ENCODE measurements around the gene MINDY4.

GRCh38 chr7:30843741-30844482, 72.7 kb downstream of the MINDY4 start:
- TF ChIP-seq BACH1 (IDR thresholded peaks at IDR 0.05; ENCODE audit: borderline replicate concordance) (no peak), CTCF (IDR thresholded peaks at IDR 0.05 in 2 of 3, conservative IDR thresholded peaks at IDR 0.05 in 1 of 3; ENCODE audit: control insufficient read depth in 2 of 3, extremely low read depth in 1 of 3, insufficient read depth in 1 of 3, low read depth in 3 of 3, low read length in 3 of 3) (no peak), RAD51 (IDR thresholded peaks at IDR 0.05) (no peak), ZNF217 (IDR thresholded peaks at IDR 0.05) (no peak), JUND (IDR thresholded peaks at IDR 0.05; ENCODE audit: low read depth, low read length) (no peak), RB1 (IDR thresholded peaks at IDR 0.05; ENCODE audit: borderline replicate concordance) (no peak), TCF7 (IDR thresholded peaks at IDR 0.05; ENCODE audit: borderline replicate concordance) (no peak), EP300 (IDR thresholded peaks at IDR 0.05; ENCODE audit: borderline replicate concordance in 1 of 2, control insufficient read depth in 1 of 2, low read depth in 2 of 2, low read length in 2 of 2) (no peak), POLR2A (IDR thresholded peaks at IDR 0.05; ENCODE audit: low read depth, low read length) (no peak)
- TF ChIP-seq, protein P1, sequence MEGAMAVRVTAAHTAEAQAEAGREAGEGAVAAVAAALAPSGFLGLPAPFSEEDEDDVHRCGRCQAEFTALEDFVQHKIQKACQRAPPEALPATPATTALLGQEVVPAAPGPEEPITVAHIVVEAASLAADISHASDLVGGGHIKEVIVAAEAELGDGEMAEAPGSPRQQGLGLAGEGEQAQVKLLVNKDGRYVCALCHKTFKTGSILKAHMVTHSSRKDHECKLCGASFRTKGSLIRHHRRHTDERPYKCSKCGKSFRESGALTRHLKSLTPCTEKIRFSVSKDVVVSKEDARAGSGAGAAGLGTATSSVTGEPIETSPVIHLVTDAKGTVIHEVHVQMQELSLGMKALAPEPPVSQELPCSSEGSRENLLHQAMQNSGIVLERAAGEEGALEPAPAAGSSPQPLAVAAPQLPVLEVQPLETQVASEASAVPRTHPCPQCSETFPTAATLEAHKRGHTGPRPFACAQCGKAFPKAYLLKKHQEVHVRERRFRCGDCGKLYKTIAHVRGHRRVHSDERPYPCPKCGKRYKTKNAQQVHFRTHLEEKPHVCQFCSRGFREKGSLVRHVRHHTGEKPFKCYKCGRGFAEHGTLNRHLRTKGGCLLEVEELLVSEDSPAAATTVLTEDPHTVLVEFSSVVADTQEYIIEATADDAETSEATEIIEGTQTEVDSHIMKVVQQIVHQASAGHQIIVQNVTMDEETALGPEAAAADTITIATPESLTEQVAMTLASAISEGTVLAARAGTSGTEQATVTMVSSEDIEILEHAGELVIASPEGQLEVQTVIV (IDR thresholded peaks at IDR 0.05; ENCODE audit: borderline replicate concordance, partially characterized antibody) = no peak
- TF ChIP-seq, protein P2, sequence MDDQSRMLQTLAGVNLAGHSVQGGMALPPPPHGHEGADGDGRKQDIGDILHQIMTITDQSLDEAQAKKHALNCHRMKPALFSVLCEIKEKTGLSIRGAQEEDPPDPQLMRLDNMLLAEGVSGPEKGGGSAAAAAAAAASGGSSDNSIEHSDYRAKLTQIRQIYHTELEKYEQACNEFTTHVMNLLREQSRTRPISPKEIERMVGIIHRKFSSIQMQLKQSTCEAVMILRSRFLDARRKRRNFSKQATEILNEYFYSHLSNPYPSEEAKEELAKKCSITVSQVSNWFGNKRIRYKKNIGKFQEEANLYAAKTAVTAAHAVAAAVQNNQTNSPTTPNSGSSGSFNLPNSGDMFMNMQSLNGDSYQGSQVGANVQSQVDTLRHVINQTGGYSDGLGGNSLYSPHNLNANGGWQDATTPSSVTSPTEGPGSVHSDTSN (IDR thresholded peaks at IDR 0.05; ENCODE audit: insufficient replicate concordance, low read depth, low read length) = no peak
- TF ChIP-seq, protein P3, sequence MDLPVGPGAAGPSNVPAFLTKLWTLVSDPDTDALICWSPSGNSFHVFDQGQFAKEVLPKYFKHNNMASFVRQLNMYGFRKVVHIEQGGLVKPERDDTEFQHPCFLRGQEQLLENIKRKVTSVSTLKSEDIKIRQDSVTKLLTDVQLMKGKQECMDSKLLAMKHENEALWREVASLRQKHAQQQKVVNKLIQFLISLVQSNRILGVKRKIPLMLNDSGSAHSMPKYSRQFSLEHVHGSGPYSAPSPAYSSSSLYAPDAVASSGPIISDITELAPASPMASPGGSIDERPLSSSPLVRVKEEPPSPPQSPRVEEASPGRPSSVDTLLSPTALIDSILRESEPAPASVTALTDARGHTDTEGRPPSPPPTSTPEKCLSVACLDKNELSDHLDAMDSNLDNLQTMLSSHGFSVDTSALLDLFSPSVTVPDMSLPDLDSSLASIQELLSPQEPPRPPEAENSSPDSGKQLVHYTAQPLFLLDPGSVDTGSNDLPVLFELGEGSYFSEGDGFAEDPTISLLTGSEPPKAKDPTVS (IDR thresholded peaks at IDR 0.05; ENCODE audit: low read depth, low read length) = no peak
